Measurements from ENCODE around the gene BPIFB2.

- TF ChIP-seq POLR2A (IDR thresholded peaks at IDR 0.05; ENCODE audit: low read depth, low read length) (no peak), PAX5 (IDR thresholded peaks at IDR 0.05; ENCODE audit: insufficient read depth, low read length, severe bottlenecking) (no peak), POLR2AphosphoS5 (IDR thresholded peaks at IDR 0.05; ENCODE audit: low read depth, low read length) (no peak), SPI1 (IDR thresholded peaks at IDR 0.05; ENCODE audit: low read depth, low read length) (no peak)
These were observed 23.9 kb upstream of the BPIFB2 start for GRCh38 chr20:32983459-32984112.
